Left ventricle myocardium inferior (tissue), 1 donor: ENCODE data around the gene B3GNT2. TPM values are rescaled to one million over a fixed set of nuclear protein-coding genes. Genes with fewer than 3 reads are reported as not detected.

Experiments used
- DNase-seq: peaks from one replicate; pipeline ENCODE4 v3.0.0-alpha.2; 2020
- H3K27ac ChIP-seq: fragments of 200-600 bp; replicated peaks from 2 replicates; pipeline ENCODE4 v1.8.0; 2021
- H3K27me3 ChIP-seq: fragments of 200-600 bp; 2 replicates; pipeline ENCODE4 v1.8.0; 2021; ENCODE audit warnings: low read depth
- H3K36me3 ChIP-seq: fragments of 200-600 bp; 2 replicates; pipeline ENCODE4 v1.8.0; 2021
- H3K4me1 ChIP-seq: fragments of 200-600 bp; 2 replicates; pipeline ENCODE4 v1.8.0; 2021
- H3K4me3 ChIP-seq: fragments of 200-600 bp; 2 replicates; pipeline ENCODE4 v1.8.0; 2021; ENCODE audit warnings: mild to moderate bottlenecking, moderate library complexity
- H3K9me3 ChIP-seq: fragments of 200-600 bp; replicated peaks from 2 replicates; pipeline ENCODE4 v1.8.0; 2021
- intact Hi-C: fragments of 100-400 bp; cut with micrococcal nuclease; formaldehyde crosslinking; loops from one replicate; pipeline ENCODE4 v1.11.0; 2022
- total RNA-seq: library from RNA; stranded (reverse); fragmentation: NEBNext Ultra II Directional; extraction: Animal tissue kit (Norgen Biotek cat#: 25700); gene quantifications from one replicate; pipeline ENCODE4 v1.2.1, GENCODE V29; 2021
- TF ChIP-seq, protein P1 (sequence below): fragments of 200-600 bp; IDR thresholded peaks from 2 replicates; pipeline ENCODE4 v1.8.0; 2021; ENCODE audit warnings: antibody characterized with exemption, mild to moderate bottlenecking, borderline replicate concordance
- donor health status: DM: no; HTN: yes; CAD: no; lungs with severe emphysema.

Gene B3GNT2
- total RNA-seq, 1 donor from 2014 or later, result 16.8 TPM

DNA sequence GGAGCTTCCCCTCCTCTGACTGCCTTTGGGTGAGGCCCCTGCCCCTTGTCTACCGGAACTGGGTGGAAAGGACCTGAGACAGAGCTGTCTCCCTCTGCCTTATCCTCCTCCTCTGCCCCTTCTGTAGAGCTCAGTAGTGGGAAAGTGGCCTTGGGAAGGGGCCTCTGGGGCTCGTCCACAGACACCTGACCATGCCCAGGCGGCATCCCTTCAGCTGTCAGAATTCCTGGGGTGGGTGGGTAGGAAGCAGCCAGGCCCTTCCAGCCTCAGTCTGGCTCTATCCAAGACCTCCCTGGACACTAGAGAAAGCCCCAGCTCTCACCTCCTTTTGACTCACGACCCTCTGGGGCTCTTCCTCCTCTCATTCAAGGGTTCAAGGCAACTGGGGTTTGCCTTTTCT, 35.6 kb downstream of the B3GNT2 start:
- Histone ChIP-seq H3K27ac (no peak overlapping the region), H3K4me1 (peaks cover 25% of the 10 kb centered on the region)
- intact Hi-C loops, result no loop called here

DNA sequence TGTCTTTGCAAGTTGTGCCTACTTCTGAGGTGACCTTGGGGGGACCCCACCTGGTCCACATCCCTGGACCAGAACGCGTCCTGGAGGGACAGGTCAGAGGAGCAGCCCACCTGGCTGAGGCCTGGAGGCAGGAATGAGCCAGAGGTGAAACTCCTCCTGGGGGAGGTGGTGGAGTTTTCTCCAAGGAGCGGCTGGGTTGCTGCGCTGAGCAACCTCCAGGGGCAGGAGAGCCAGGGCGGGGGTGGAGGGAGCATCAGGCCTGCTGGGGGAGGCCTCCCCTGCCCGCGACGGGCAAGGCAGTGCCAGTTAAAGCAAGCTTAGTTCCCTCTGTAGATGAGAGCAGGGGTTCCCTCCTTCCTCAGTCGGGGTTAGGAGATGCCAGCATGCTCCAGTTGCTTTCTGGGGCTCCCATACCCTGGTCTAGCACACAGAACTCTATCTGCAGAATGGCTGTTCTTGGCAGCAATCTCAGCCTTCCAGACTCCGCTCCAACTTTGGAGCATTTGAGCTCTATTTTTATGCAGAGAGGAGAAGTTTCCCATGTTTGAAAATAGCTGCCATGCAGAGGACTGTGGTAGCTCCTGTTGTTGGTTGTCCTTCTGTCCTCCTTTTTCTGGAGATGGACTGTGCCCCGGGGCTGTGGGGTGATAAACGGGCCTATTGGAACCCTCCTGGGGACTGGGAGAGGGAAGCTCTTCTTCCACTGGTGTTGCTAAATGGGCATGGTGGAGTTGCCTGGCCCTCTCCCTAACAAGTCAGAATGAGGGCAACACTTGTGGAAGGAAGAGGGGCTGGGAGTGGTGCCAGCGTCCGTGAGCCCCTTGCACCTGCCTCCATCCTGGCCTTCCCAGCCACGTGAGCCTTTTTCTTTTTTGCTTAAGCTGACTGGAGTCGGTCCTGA, 39.1 kb downstream of the B3GNT2 start:
- H3K36me3 ChIP-seq, result no peaks in the 10 kb centered on the region
- H3K9me3 ChIP-seq, result no peaks in the 10 kb centered on the region
- no peak for DNase-seq
- intact Hi-C loops, result no loop called here
- no peak overlapping the region for H3K4me3 ChIP-seq
- TF ChIP-seq, protein P1, sequence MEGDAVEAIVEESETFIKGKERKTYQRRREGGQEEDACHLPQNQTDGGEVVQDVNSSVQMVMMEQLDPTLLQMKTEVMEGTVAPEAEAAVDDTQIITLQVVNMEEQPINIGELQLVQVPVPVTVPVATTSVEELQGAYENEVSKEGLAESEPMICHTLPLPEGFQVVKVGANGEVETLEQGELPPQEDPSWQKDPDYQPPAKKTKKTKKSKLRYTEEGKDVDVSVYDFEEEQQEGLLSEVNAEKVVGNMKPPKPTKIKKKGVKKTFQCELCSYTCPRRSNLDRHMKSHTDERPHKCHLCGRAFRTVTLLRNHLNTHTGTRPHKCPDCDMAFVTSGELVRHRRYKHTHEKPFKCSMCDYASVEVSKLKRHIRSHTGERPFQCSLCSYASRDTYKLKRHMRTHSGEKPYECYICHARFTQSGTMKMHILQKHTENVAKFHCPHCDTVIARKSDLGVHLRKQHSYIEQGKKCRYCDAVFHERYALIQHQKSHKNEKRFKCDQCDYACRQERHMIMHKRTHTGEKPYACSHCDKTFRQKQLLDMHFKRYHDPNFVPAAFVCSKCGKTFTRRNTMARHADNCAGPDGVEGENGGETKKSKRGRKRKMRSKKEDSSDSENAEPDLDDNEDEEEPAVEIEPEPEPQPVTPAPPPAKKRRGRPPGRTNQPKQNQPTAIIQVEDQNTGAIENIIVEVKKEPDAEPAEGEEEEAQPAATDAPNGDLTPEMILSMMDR, result no peak
- H3K27me3 ChIP-seq, result no peaks in the 10 kb centered on the region
- peaks cover 25% of the 10 kb centered on the region for H3K4me1 ChIP-seq
- peak overlapping the region; percentile 50 for H3K27ac ChIP-seq

More for the DNA sequence above, 35.6 kb downstream of the B3GNT2 start:
- H3K9me3 ChIP-seq, result no peaks in the 10 kb centered on the region
- DNase-seq, result no peak
- no peaks in the 10 kb centered on the region for H3K27me3 ChIP-seq
- no peak overlapping the region for H3K4me3 ChIP-seq
- TF ChIP-seq, protein P1, result no peak
- peaks cover 5% of the 10 kb centered on the region for H3K36me3 ChIP-seq

- intact Hi-C loops, result no loop called here
Measured at GRCh38 chr2:62236499-62236898, 40.6 kb downstream of the B3GNT2 start.

DNA sequence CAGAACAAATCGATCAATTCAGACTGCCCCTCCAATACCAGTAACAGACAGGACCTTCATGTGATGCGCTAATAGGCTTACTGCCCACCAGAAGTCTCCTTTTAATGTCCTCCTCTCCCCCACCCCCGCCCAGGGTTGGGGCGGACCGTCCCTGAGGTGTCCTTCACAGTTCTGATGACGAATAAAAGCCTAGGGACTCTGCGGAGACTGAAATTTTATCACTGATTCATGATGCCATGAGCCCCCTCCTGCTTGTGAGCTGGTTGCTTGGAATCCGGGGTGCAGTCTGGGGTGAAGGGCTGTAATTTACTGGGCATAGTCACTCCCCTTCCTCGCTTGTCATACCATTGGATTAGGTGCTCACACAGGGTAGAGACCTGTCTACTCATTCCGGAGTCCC, 42.3 kb downstream of the B3GNT2 start:
- Histone ChIP-seq H3K27ac (no peak overlapping the region), H3K36me3 (no peaks in the 10 kb centered on the region), H3K4me1 (peaks cover 15% of the 10 kb centered on the region), H3K9me3 (no peaks in the 10 kb centered on the region), H3K27me3 (no peaks in the 10 kb centered on the region), H3K4me3 (no peak overlapping the region)
- no peak for DNase-seq
- intact Hi-C loops, result no loop called here
- TF ChIP-seq, protein P1, result no peak

More at GRCh38 chr2:62236499-62236898, 40.6 kb downstream of the B3GNT2 start:
- H3K27me3 ChIP-seq, result no peaks in the 10 kb centered on the region
- no peak overlapping the region for H3K27ac ChIP-seq
- H3K4me3 ChIP-seq, result no peak overlapping the region
- peaks cover 23% of the 10 kb centered on the region for H3K4me1 ChIP-seq
- TF ChIP-seq, protein P1, result no peak
- H3K9me3 ChIP-seq, result no peaks in the 10 kb centered on the region
- DNase-seq, result no peak
- no peaks in the 10 kb centered on the region for H3K36me3 ChIP-seq

DNA sequence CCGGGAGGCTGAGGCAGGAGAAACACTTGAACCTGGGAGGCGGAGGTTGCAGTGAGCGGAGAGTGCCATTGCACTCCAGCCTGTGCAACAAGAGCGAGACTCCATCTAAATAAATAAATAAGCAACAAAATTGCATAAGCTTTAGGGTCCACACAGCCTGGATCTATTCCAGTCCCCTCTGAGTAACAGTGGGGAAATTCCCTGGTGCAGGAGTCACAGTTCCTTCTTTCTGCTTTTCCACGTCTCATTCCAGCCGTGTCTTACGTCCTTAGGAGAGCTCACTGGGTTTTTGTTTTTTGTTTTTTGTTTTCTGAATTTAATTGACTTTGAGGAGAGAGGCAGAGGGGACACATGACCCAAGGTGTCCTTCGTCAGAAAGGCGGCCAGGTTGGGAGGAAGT, 44.6 kb downstream of the B3GNT2 start:
- peaks cover 3% of the 10 kb centered on the region for H3K4me1 ChIP-seq
- H3K27me3 ChIP-seq, result no peaks in the 10 kb centered on the region
- no peak overlapping the region for H3K4me3 ChIP-seq
- H3K27ac ChIP-seq, result no peak overlapping the region
- TF ChIP-seq, protein P1, result no peak
- H3K36me3 ChIP-seq, result no peaks in the 10 kb centered on the region
- intact Hi-C loops, result no loop called here
- DNase-seq, result no peak
- H3K9me3 ChIP-seq, result no peaks in the 10 kb centered on the region
